OCI-LY1 (cell line): ENCODE data around the gene TAGLN2.

Source experiments
- CTCF ChIP-seq: fragments of 200-600 bp; sonication (generic), shearing (Covaris generic); IDR thresholded peaks from 2 replicates; pipeline ENCODE4 v1.5.1; 2017; ENCODE audit warnings: mild to moderate bottlenecking, antibody characterized with exemption, low read length, moderate library complexity, mixed read lengths
- EZH2 ChIP-seq: fragments of 200-600 bp; sonication (generic), shearing (Covaris generic); IDR thresholded peaks from 2 replicates; pipeline ENCODE4 v1.8.0; 2017; ENCODE audit warnings: borderline replicate concordance, mixed run types, mild to moderate bottlenecking, antibody characterized with exemption, low read length, moderate library complexity, mixed read lengths

GRCh38 chr1:159949981-159950381 lies 24.7 kb upstream of the TAGLN2 start:
- TF ChIP-seq CTCF (no peak), EZH2 (no peak)
